ENCODE results near the gene ARAP3. TPM values are rescaled to one million over a fixed set of nuclear protein-coding genes. Genes with fewer than 3 reads are reported as not detected.

The ARAP3 gene
- total RNA-seq, 1 experiment from 2014 or later, result 19.8 TPM

DNA sequence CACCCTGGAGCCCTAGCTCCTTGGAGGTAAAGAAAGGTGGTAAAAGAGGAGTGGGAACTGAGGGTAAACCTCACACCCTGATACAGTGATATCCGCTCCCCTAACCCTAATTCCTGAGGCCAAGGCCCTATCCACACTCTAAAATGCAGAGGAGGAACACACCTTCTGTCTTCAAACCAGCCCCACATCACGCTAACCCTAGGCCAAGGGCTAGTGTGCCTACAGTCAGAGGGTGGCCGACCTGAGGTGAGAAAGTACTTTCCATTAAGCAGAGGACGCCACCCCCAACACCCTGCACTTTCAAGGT, 46.0 kb downstream of the ARAP3 start:
- H3K9me3 Mint-ChIP-seq (ENCODE audit: unreplicated experiment), result no peaks in the 10 kb centered on the region
- peak overlapping the region; percentile 92 for H3K4me3 Mint-ChIP-seq (ENCODE audit: unreplicated experiment)
- H3K27ac Mint-ChIP-seq (ENCODE audit: low read depth, unreplicated experiment), result peak overlapping the region; percentile 47
- POLR2A ChIA-PET, result interaction anchor here (0.5 to 13.3 kb wide), 33 partner anchors 11 to 1235 kb away, joined by 3 to 349 read pairs (median 4); partner anchors contain the start of genes ARAP3, DIAPH1, FCHSD1 and PCDH1
- BruUV-seq (replicated peaks), result TSS peak; percentile 28
- TF ChIP-seq, protein P1, sequence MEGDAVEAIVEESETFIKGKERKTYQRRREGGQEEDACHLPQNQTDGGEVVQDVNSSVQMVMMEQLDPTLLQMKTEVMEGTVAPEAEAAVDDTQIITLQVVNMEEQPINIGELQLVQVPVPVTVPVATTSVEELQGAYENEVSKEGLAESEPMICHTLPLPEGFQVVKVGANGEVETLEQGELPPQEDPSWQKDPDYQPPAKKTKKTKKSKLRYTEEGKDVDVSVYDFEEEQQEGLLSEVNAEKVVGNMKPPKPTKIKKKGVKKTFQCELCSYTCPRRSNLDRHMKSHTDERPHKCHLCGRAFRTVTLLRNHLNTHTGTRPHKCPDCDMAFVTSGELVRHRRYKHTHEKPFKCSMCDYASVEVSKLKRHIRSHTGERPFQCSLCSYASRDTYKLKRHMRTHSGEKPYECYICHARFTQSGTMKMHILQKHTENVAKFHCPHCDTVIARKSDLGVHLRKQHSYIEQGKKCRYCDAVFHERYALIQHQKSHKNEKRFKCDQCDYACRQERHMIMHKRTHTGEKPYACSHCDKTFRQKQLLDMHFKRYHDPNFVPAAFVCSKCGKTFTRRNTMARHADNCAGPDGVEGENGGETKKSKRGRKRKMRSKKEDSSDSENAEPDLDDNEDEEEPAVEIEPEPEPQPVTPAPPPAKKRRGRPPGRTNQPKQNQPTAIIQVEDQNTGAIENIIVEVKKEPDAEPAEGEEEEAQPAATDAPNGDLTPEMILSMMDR (IDR thresholded peaks at IDR 0.05; ENCODE audit: unreplicated experiment), result no peak
- intact Hi-C loops (cut with micrococcal nuclease), result loop anchor here (2.0 kb wide), 1 partner anchor 17 kb away; the partner anchor contains the start of gene DIAPH1
- H3K36me3 Mint-ChIP-seq (ENCODE audit: insufficient read depth, unreplicated experiment), result peaks cover 21% of the 10 kb centered on the region
- H3K4me1 Mint-ChIP-seq (ENCODE audit: insufficient read depth, unreplicated experiment), result peaks cover 39% of the 10 kb centered on the region
- H3K27me3 Mint-ChIP-seq (ENCODE audit: insufficient read depth, unreplicated experiment), result no peaks in the 10 kb centered on the region
- no peak for DNase-seq (ENCODE audit: unreplicated experiment)
- CTCF ChIA-PET, result interaction anchor here (0.9 to 11.6 kb wide), 12 partner anchors 8 to 325 kb away, joined by 3 to 213 read pairs (median 6); partner anchors contain the start of genes DIAPH1 and PCDH1

DNA sequence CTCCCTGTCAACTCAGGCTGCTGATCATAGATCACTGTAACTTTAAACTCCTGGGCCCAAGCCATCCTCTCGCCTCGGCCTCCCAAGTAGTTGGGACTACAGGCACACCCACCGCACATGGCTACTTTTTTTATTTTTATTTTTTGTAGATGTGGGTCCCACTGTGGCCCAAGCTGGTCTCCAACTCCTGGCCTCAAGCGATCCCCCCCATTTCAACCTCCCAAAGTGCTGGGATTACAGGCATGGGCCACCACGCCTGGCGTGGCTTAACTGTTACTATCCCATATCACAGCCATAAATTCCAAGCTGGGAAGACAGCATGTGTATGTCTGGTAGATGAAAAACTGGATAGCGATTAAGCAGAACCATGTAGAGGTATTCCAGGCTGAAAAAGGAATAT, 46.4 kb downstream of the ARAP3 start:
- H3K4me3 Mint-ChIP-seq (ENCODE audit: unreplicated experiment), result peak overlapping the region; percentile 92
- H3K4me1 Mint-ChIP-seq (ENCODE audit: insufficient read depth, unreplicated experiment), result peaks cover 39% of the 10 kb centered on the region
- TF ChIP-seq, protein P1 (IDR thresholded peaks at IDR 0.05; ENCODE audit: unreplicated experiment), result no peak
- peaks cover 23% of the 10 kb centered on the region for H3K36me3 Mint-ChIP-seq (ENCODE audit: insufficient read depth, unreplicated experiment)
- BruUV-seq (replicated peaks), result no TSS peak
- DNase-seq (ENCODE audit: unreplicated experiment), result no peak
- POLR2A ChIA-PET, result interaction anchor here (0.7 to 13.3 kb wide), 23 partner anchors 12 to 1235 kb away, joined by 3 to 349 read pairs (median 7); partner anchors contain the start of genes ARAP3, DIAPH1, FCHSD1 and RNF14
- intact Hi-C loops (cut with micrococcal nuclease), result loop anchor here (2.0 kb wide), 1 partner anchor 17 kb away; the partner anchor contains the start of gene DIAPH1
- peak overlapping the region; percentile 47 for H3K27ac Mint-ChIP-seq (ENCODE audit: low read depth, unreplicated experiment)
- CTCF ChIA-PET, result interaction anchor here (0.5 to 11.6 kb wide), 15 partner anchors 9 to 325 kb away, joined by 3 to 213 read pairs (median 3); partner anchors contain the start of genes DIAPH1 and PCDH1
- H3K9me3 Mint-ChIP-seq (ENCODE audit: unreplicated experiment), result no peaks in the 10 kb centered on the region
- H3K27me3 Mint-ChIP-seq (ENCODE audit: insufficient read depth, unreplicated experiment), result no peaks in the 10 kb centered on the region

DNA sequence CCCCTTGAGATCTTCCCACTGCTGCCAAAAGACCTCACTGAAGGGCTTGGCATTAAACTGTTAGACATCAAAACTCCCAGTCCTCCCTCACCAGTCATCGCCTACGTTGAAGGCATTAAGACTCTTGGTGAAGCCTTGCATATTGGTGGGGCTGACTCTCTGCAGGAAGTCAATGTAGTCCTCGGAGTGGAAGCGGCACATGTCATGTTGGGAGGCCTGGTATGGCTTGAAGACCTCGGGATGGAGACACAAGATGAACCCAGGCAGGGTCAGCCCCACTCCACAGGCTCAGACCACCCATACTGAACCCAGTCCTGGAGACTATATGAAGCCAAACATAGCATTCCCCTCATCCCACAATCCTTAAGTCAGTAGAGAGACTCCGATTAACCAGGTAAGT, 47.3 kb downstream of the ARAP3 start:
- ChIA-PET POLR2A (interaction anchor here (2.9 to 13.3 kb wide), 8 partner anchors 13 to 334 kb away, joined by 17 to 349 read pairs (median 39); partner anchors contain the start of genes DIAPH1, FCHSD1 and RNF14), CTCF (interaction anchor here (0.5 to 11.6 kb wide), 11 partner anchors 12 to 1269 kb away, joined by 3 to 213 read pairs (median 5); partner anchors contain the start of gene DIAPH1)
- H3K9me3 Mint-ChIP-seq (ENCODE audit: unreplicated experiment), result no peaks in the 10 kb centered on the region
- DNase-seq (ENCODE audit: unreplicated experiment), result no peak
- intact Hi-C loops (cut with micrococcal nuclease), result no loop called here
- peak overlapping the region; percentile 92 for H3K4me3 Mint-ChIP-seq (ENCODE audit: unreplicated experiment)
- BruUV-seq (replicated peaks), result no TSS peak
- H3K27ac Mint-ChIP-seq (ENCODE audit: low read depth, unreplicated experiment), result peak overlapping the region; percentile 47
- TF ChIP-seq, protein P1 (IDR thresholded peaks at IDR 0.05; ENCODE audit: unreplicated experiment), result no peak
- peaks cover 39% of the 10 kb centered on the region for H3K4me1 Mint-ChIP-seq (ENCODE audit: insufficient read depth, unreplicated experiment)
- no peaks in the 10 kb centered on the region for H3K27me3 Mint-ChIP-seq (ENCODE audit: insufficient read depth, unreplicated experiment)
- peaks cover 30% of the 10 kb centered on the region for H3K36me3 Mint-ChIP-seq (ENCODE audit: insufficient read depth, unreplicated experiment)

DNA sequence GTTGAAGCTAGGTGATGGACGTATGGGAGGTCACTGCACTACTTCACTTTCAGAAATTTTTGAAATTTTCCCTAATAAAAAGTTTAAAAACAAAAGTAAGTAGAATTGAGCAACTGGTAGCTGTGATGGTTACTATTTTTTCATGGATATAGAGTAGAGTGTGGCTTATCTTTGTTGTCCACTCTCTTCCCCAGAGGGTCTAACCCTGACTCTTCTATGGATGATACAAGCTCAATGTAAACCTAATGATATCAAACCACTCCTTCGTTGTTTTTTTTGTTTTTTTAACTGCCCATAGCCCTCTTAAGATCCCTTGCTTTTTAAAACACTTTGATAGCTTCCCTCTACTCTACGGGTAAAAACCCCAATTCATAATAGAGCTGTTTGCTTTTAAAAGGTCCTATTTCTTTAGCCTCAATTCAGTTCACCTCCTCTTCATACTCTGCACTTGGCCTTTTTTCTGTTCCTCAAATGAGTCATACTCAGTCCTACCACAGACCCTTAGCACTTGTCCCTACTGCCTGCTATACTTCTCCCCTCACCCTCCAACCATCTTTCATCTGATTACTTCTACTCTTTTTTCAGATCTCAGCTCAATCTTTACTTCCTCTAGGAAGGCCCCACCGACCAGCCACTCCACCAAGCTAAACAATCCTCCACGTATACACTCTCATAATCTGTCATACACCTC, 48.0 kb downstream of the ARAP3 start:
- no peaks in the 10 kb centered on the region for H3K9me3 Mint-ChIP-seq (ENCODE audit: unreplicated experiment)
- intact Hi-C loops (cut with micrococcal nuclease), result no loop called here
- ChIA-PET CTCF (interaction anchor here (0.6 to 11.6 kb wide), 13 partner anchors 8 to 1268 kb away, joined by 3 to 213 read pairs (median 4); partner anchors contain the start of genes DIAPH1 and RNF14), POLR2A (interaction anchor here (0.9 to 13.3 kb wide), 6 partner anchors 9 to 76 kb away, joined by 3 to 349 read pairs (median 40); partner anchors contain the start of genes DIAPH1 and FCHSD1)
- H3K4me3 Mint-ChIP-seq (ENCODE audit: unreplicated experiment), result no peak overlapping the region
- H3K27ac Mint-ChIP-seq (ENCODE audit: low read depth, unreplicated experiment), result peak overlapping the region; percentile 47
- peaks cover 37% of the 10 kb centered on the region for H3K36me3 Mint-ChIP-seq (ENCODE audit: insufficient read depth, unreplicated experiment)
- BruUV-seq (replicated peaks), result no TSS peak
- H3K4me1 Mint-ChIP-seq (ENCODE audit: insufficient read depth, unreplicated experiment), result peaks cover 39% of the 10 kb centered on the region
- TF ChIP-seq, protein P1 (IDR thresholded peaks at IDR 0.05; ENCODE audit: unreplicated experiment), result no peak
- no peak for DNase-seq (ENCODE audit: unreplicated experiment)
- no peaks in the 10 kb centered on the region for H3K27me3 Mint-ChIP-seq (ENCODE audit: insufficient read depth, unreplicated experiment)

All from MCF 10A (cell line).